ENCODE data around the gene EDA. TPM values are rescaled to one million over a fixed set of nuclear protein-coding genes. Genes with fewer than 3 reads are reported as not detected.

EDA gene
- total RNA-seq, 1 experiment from 2014 or later, result 5.2 TPM

- Histone ChIP-seq H2AFZ (ENCODE audit: low read depth, low read length, poor library complexity, severe bottlenecking) (no peak overlapping the region), H3K4me3 (replicated peaks in 1 of 2; ENCODE audit: low read depth in 1 of 2, low read length in 2 of 2) (no peak overlapping the region), H3K36me3 (ENCODE audit: control insufficient read depth in 1 of 2, insufficient read depth in 2 of 2, low read length in 2 of 2) (no peaks in the 10 kb centered on the region), H3K9me3 (ENCODE audit: control insufficient read depth in 1 of 2, insufficient read depth in 1 of 2, low read depth in 1 of 2, low read length in 2 of 2) (no peaks in the 10 kb centered on the region), H3K79me2 (ENCODE audit: insufficient read depth, low read length) (no peaks in the 10 kb centered on the region), H3K4me1 (ENCODE audit: control insufficient read depth in 1 of 2, insufficient read depth in 2 of 2, low read length in 2 of 2) (no peaks in the 10 kb centered on the region), H3K9ac (ENCODE audit: low read length) (no peak overlapping the region), H4K20me1 (ENCODE audit: insufficient read depth) (no peaks in the 10 kb centered on the region), H3K27me3 (ENCODE audit: insufficient read depth, low read length) (no peaks in the 10 kb centered on the region), H3K4me2 (ENCODE audit: low read length) (no peak overlapping the region), H3K27ac (ENCODE audit: low read depth, low read length) (no peak overlapping the region), H3K9me2 (ENCODE audit: insufficient read depth) (no peaks in the 10 kb centered on the region)
- no peak for DNase-seq (ENCODE audit: low read depth, low spot score)
- ChIA-PET RAD21 (ENCODE audit: low non-redundant PET in 1 of 2, low total read pairs in 2 of 2, uncharacterized antibody in 2 of 2, unreplicated experiment in 2 of 2) (no interaction called here), POLR2A (no interaction called here), CTCF (no interaction called here)
- ATAC-seq, result no peak
- intact Hi-C loops (cut with micrococcal nuclease), result no loop called here
- TF ChIP-seq CTCF (IDR thresholded peaks at IDR 0.05 in 2 of 3, conservative IDR thresholded peaks at IDR 0.05 in 1 of 3; ENCODE audit: borderline replicate concordance in 1 of 3, insufficient read depth in 1 of 3, low read depth in 2 of 3, low read length in 2 of 3), result no peak
- no peak for TF ChIP-seq ZNF274 (IDR thresholded peaks at IDR 0.05; ENCODE audit: low read depth, low read length)
- TF ChIP-seq MAX (IDR thresholded peaks at IDR 0.05), result no peak
- TF ChIP-seq POLR2A (IDR thresholded peaks at IDR 0.05; ENCODE audit: borderline replicate concordance, extremely low read depth, insufficient read depth, insufficient read length), result no peak
- TF ChIP-seq SP1 (IDR thresholded peaks at IDR 0.05; ENCODE audit: low read depth), result no peak
- TF ChIP-seq RAD21 (IDR thresholded peaks at IDR 0.05; ENCODE audit: low read depth), result no peak
- BruUV-seq (replicated peaks), result no TSS peak
Measured at GRCh38 chrX:69741721-69742120, 125.8 kb downstream of the EDA start.

GRCh38 chrX:69746051-69746450, 130.1 kb downstream of the EDA start:
- H3K4me1 ChIP-seq (ENCODE audit: control insufficient read depth in 1 of 2, insufficient read depth in 2 of 2, low read length in 2 of 2), result no peaks in the 10 kb centered on the region
- no peak overlapping the region for H3K4me3 ChIP-seq (replicated peaks in 1 of 2; ENCODE audit: low read depth in 1 of 2, low read length in 2 of 2)
- no peak overlapping the region for H3K4me2 ChIP-seq (ENCODE audit: low read length)
- H3K36me3 ChIP-seq (ENCODE audit: control insufficient read depth in 1 of 2, insufficient read depth in 2 of 2, low read length in 2 of 2), result no peaks in the 10 kb centered on the region
- ATAC-seq (no peak), DNase-seq (ENCODE audit: low read depth, low spot score) (no peak)
- no TSS peak for BruUV-seq (replicated peaks)
- ChIA-PET POLR2A (no interaction called here), RAD21 (ENCODE audit: low non-redundant PET in 1 of 2, low total read pairs in 2 of 2, uncharacterized antibody in 2 of 2, unreplicated experiment in 2 of 2) (no interaction called here), CTCF (no interaction called here)
- intact Hi-C loops (cut with micrococcal nuclease), result no loop called here
- H3K9me2 ChIP-seq (ENCODE audit: insufficient read depth), result no peaks in the 10 kb centered on the region
- no peak overlapping the region for H2AFZ ChIP-seq (ENCODE audit: low read depth, low read length, poor library complexity, severe bottlenecking)
- no peaks in the 10 kb centered on the region for H3K79me2 ChIP-seq (ENCODE audit: insufficient read depth, low read length)
- no peak overlapping the region for H3K9ac ChIP-seq (ENCODE audit: low read length)
- H3K27ac ChIP-seq (ENCODE audit: low read depth, low read length), result no peak overlapping the region
- no peaks in the 10 kb centered on the region for H4K20me1 ChIP-seq (ENCODE audit: insufficient read depth)
- H3K27me3 ChIP-seq (ENCODE audit: insufficient read depth, low read length), result no peaks in the 10 kb centered on the region
- no peaks in the 10 kb centered on the region for H3K9me3 ChIP-seq (ENCODE audit: control insufficient read depth in 1 of 2, insufficient read depth in 1 of 2, low read depth in 1 of 2, low read length in 2 of 2)
- TF ChIP-seq SIN3A (IDR thresholded peaks at IDR 0.05; ENCODE audit: low read depth) (no peak), CTCF (IDR thresholded peaks at IDR 0.05 in 2 of 3, conservative IDR thresholded peaks at IDR 0.05 in 1 of 3; ENCODE audit: borderline replicate concordance in 1 of 3, insufficient read depth in 1 of 3, low read depth in 2 of 3, low read length in 2 of 3) (no peak), ZBTB33 (IDR thresholded peaks at IDR 0.05; ENCODE audit: extremely low read depth, insufficient replicate concordance, low read length) (no peak), ELF1 (IDR thresholded peaks at IDR 0.05; ENCODE audit: borderline replicate concordance, low read depth) (no peak), POLR2AphosphoS5 (IDR thresholded peaks at IDR 0.05; ENCODE audit: low read depth, low read length) (no peak), ZNF274 (IDR thresholded peaks at IDR 0.05; ENCODE audit: low read depth, low read length) (no peak), EZH2 (IDR thresholded peaks at IDR 0.05) (no peak), POLR2A (IDR thresholded peaks at IDR 0.05; ENCODE audit: borderline replicate concordance, extremely low read depth, insufficient read depth, insufficient read length) (no peak), JUND (IDR thresholded peaks at IDR 0.05) (no peak), ATF3 (IDR thresholded peaks at IDR 0.05) (no peak), SP1 (IDR thresholded peaks at IDR 0.05; ENCODE audit: low read depth) (no peak)
